Fibroblast of pulmonary artery (primary cell): ENCODE results near the gene DENND2A.
"Not testable (repeated sequence)": the region's sequence is repeated elsewhere in the genome, so short reads cannot be mapped to it uniquely, and the experiment has no call there.

Source experiments
- DNase-seq: peaks from one replicate; pipeline ENCODE4 v3.0.0-alpha.2; 2010; ENCODE audit warnings: low read depth
- H3K4me3 ChIP-seq: replicated peaks from 2 replicates; pipeline ENCODE4 v1.5.1; 2011; ENCODE audit warnings: low read depth, mild to moderate bottlenecking, control low read depth, low read length, moderate library complexity
- TF ChIP-seq, protein P1 (sequence below): IDR thresholded peaks from 2 replicates; pipeline ENCODE4 v1.5.1; 2011; ENCODE audit warnings: mild to moderate bottlenecking, control low read depth, low read length, inconsistent platforms; ENCODE audit errors: missing control alignments

The DENND2A gene

DNA sequence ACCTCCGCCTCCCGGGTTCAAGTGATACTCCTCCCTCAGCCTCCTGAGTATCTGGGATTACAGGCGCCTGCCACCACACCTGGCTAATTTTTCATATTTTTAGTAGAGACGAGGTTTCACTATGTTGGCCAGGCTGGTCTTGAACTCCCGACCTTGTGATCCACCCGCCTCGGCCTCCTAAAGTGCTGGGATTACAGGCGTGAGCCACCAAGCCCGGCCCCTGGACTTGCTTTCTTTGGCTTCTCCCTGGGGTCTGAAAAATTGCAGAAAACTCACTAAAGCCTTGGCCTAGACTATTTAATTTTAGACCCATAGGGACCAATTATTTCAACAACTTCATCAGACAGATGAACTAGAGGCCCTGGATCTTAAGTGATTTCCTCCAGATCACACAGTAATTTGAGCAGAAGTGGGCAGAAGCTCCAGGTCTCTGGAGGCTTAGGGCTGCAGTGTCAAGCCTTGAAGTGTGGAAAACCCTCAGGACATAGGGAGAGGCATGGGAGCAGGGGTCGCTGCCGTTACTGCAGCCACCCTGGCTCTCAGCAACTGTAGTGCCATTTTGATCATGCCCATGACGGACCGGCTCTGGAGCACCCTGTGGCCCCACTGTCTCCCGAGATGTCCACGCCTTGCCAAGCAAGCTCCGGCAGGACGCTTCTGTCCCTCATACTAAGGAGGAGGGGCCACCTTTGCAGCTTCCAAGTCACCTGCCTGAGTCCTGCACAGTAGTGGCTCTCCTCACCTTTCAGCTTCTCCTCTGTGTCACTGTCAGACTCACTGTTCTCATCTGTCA is 72.4 kb downstream of the DENND2A start:
- no peak overlapping the region for H3K4me3 ChIP-seq
- TF ChIP-seq, protein P1, sequence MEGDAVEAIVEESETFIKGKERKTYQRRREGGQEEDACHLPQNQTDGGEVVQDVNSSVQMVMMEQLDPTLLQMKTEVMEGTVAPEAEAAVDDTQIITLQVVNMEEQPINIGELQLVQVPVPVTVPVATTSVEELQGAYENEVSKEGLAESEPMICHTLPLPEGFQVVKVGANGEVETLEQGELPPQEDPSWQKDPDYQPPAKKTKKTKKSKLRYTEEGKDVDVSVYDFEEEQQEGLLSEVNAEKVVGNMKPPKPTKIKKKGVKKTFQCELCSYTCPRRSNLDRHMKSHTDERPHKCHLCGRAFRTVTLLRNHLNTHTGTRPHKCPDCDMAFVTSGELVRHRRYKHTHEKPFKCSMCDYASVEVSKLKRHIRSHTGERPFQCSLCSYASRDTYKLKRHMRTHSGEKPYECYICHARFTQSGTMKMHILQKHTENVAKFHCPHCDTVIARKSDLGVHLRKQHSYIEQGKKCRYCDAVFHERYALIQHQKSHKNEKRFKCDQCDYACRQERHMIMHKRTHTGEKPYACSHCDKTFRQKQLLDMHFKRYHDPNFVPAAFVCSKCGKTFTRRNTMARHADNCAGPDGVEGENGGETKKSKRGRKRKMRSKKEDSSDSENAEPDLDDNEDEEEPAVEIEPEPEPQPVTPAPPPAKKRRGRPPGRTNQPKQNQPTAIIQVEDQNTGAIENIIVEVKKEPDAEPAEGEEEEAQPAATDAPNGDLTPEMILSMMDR: no peak
- no peak for DNase-seq

DNA sequence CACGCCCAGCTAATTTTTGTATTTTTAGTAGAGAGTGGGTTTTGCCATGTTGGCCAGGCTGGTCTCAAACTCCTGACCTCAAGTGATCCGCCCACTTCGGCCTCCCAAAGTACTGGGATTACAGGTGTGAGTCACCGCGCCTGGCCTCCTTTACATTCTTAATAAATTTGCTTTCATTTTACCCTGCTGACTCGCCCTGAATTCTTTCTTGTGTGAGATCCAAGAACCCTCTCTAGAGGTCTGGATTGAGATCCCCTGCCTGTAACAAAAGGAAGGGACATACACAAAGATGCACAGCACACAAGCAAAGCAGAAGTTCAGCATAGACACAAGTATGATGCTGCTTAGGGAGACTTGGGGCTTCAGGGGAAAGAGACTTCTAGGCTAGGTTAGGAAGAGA is 74.4 kb downstream of the DENND2A start:
- peak; percentile 50 for DNase-seq
- H3K4me3 ChIP-seq: not testable (repeated sequence)

DNA sequence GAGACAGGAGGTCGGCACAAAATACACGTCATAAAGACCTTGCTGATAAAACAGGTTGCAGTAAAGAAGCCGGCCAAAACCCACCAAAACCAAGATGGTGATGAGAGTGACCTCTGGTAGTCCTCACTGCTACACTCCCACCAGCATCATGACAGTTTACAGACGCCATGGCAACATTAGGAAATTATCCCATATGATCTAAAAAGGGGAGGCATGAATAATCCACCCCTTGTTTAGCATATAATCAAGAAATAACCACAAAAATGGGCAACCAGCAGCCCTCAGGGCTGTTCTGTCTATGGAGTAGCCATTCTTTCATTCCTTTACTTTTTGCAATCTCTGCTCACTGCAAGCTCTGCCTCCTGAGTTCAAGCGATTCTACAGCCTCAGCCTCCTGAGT is 74.9 kb downstream of the DENND2A start:
- not testable (repeated sequence) for H3K4me3 ChIP-seq, DNase-seq

DNA sequence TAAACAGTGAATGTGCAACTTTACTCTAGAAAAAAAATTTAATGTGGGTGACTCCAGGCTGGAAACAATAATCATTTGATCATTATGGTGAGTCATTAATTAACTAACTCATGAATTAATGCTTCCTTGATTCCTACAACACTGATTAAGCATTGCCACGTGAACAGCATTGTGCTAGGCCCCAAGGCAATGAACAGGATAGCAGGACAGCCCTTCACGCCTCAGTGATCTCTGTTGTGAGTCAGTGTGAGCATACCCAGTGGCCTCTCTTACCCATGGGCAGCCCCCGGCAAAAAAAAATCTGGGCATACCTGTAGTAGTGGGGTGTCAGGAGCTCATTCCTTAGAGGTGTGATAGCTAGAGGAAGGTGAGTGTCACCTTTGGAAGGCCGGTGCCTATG is 76.0 kb downstream of the DENND2A start:
- no peak overlapping the region for H3K4me3 ChIP-seq
- TF ChIP-seq, protein P1: no peak
- DNase-seq: no peak

DNA sequence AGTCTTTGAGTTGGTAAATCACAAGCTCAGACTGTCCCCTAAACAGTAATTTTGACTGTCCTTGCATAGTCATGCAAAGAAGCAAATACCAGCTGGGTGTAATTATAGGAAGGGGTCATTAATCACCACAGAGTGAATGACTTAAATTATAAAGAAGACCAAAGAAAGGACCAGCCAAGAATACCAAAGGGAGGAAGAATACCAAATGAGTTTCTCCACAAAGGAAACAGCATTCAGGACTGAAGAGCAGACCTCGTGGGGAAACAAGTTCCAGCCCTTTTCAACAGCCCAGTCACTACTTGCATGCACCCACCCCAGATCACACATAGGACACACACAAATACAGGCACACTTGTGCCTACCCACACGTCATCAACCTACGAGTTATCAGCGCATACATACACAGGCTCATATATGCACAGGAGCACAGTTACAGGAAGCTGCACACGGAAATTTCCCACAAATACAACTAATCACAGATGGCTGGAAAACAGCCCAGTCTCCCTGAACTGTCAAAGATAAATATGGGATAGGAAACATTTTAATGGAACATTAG is 77.6 kb downstream of the DENND2A start:
- H3K4me3 ChIP-seq: no peak overlapping the region
- TF ChIP-seq, protein P1: no peak
- no peak for DNase-seq

DNA sequence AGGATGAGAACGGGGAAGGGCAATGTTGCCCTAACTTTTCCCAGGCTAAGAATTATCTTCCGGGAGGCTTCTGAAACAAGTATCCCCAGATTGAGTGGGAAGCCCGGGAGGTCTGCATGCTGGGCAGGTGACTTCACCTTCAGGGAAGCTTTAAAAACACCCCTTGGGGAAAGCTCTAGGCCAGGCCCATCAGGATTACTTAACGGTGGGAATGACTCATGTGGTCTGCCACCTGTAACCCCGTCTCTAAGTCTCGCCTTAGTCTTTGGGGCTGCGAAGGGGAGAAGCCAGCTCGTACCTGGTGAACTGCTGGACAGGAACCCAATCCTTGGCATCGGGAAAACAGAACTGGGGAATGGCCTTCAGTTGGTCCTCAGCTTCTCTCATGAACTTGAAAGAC is 81.2 kb downstream of the DENND2A start:
- H3K4me3 ChIP-seq: no peak overlapping the region
- no peak for DNase-seq
- TF ChIP-seq, protein P1: no peak

DNA sequence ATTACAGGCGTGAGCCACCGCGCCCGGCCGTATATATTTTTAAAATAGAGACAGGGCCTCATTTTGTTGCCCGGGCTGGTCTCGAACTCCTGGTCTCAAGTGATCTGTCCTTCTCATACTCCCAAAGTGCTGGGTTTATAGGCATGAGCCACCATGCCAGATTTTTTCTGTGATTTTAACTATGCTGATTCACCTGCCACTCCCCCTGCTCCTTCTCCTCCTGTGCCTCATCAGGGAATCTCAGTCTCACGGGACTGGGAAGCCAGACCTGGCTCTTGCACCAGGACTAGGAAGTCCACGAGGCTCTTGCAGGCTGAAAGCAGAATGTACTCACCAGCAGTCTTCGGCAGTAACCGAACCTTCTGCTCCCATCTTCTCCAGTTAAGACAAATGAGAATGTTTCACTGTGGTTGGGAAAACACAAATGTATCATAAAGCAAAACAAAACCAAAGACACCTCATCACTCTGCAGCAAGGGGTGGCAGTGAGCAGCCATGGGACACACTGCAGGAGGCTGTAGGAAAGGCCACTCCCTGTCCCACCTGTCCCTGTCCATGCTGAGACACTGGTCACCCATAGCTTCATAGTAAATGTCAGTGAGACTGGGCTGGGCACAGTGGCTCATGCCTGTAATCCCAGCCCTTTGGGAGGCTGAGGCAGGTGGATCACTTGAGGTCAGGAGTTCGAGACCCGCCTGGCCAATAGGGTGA is 82.6 kb downstream of the DENND2A start:
- no peak overlapping the region for H3K4me3 ChIP-seq
- DNase-seq: no peak
- TF ChIP-seq, protein P1: no peak

DNA sequence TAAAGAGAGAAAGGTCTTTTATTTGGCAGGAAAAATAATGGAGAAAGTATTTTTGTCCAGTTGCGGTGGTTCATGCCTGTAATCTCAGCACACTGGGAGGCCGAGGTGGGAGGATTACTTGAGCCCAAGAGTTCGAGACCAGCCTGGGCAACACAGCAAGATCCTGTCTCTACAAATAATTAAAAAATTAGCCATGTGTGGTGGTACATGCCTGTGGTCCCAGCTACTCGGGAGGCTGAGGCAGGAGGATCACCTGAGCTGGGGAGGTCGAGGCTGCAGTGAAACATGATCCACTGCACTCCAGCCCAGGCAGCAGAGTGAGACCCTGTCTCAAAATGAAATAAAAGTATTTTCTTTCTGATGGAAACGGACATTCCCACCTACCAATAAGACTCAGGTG is 83.5 kb downstream of the DENND2A start:
- H3K4me3 ChIP-seq: no peak overlapping the region
- no peak for DNase-seq
- TF ChIP-seq, protein P1: no peak

DNA sequence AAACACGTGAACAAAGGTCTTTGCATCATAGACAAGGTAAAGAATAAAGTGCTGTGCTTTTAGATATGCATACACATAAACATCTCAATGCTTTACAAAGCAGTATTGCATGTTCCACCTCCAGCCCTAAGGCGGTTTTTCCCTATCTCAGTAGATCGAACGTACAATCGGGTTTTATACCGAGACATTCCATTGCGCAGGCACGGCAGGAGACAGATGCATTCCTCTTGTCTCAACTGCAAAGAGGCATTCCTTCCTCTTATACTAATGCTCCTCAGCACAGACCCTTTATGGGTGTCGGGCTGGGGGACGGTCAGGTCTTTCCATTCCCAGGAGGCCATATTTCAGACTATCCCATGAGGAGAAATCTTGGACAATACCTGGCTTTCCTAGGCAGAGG is 87.4 kb downstream of the DENND2A start:
- DNase-seq, H3K4me3 ChIP-seq: not testable (repeated sequence)
